GM23338 (cell line): Measurements from ENCODE around the gene DEUP1.

Source experiments
- CTCF ChIP-seq, 2 experiments: fragments of 200-600 bp in 1 of 2; sonication (generic) in 1 of 2; conservative IDR thresholded peaks; 2 replicates each; pipeline versions ENCODE4 v1.5.1 to v1.6.1; 2016 to 2017; ENCODE audit warnings: antibody characterized with exemption in 2 of 2, low read depth in 2 of 2, mild to moderate bottlenecking in 2 of 2, moderate library complexity in 1 of 2
- EZH2 ChIP-seq: fragments of 200-600 bp; sonication (generic); IDR thresholded peaks from one replicate; pipeline ENCODE4 v1.8.0; 2017; ENCODE audit warnings: antibody characterized with exemption, mild to moderate bottlenecking, low read depth; ENCODE audit not compliant: unreplicated experiment
- EZH2phosphoT487 ChIP-seq: fragments of 200-600 bp; sonication (generic); IDR thresholded peaks from one replicate; pipeline ENCODE4 v1.8.1; 2018; ENCODE audit warnings: antibody characterized with exemption; ENCODE audit not compliant: unreplicated experiment
- JUNB ChIP-seq: IDR thresholded peaks from one replicate; pipeline ENCODE4 v1.6.1; 2016; ENCODE audit warnings: antibody characterized with exemption; ENCODE audit not compliant: unreplicated experiment
- NANOG ChIP-seq: IDR thresholded peaks from 2 replicates; pipeline ENCODE4 v1.6.1; 2016; ENCODE audit warnings: antibody characterized with exemption, borderline replicate concordance
- POLR2AphosphoS5 ChIP-seq: IDR thresholded peaks from 2 replicates; pipeline ENCODE4 v1.6.1; 2016; ENCODE audit warnings: antibody characterized with exemption, low read depth
- REST ChIP-seq: IDR thresholded peaks from one replicate; pipeline ENCODE4 v1.6.1; 2018; ENCODE audit warnings: antibody characterized with exemption; ENCODE audit not compliant: unreplicated experiment
- STAT1 ChIP-seq: IDR thresholded peaks from one replicate; pipeline ENCODE4 v1.6.1; 2016; ENCODE audit warnings: antibody characterized with exemption; ENCODE audit not compliant: unreplicated experiment
- ZNF114 ChIP-seq: fragments of 250-450 bp; sonication (Bioruptor Pico); IDR thresholded peaks from 2 replicates; pipeline ENCODE4 v1.5.0; 2020; ENCODE audit warnings: mild to moderate bottlenecking, moderate library complexity
- ZNF462 ChIP-seq: fragments of 250-450 bp; sonication (Bioruptor Pico); IDR thresholded peaks from 2 replicates; pipeline ENCODE4 v1.5.0; 2020; ENCODE audit warnings: mild to moderate bottlenecking, moderate library complexity

- TF ChIP-seq REST (no peak), ZNF114 (CRISPR knock-in tag) (no peak), ZNF462 (CRISPR knock-in tag) (no peak), CTCF (conservative IDR thresholded peaks at IDR 0.05; ENCODE audit: low read depth in 2 of 2) (no peak), EZH2 (no peak), JUNB (no peak), EZH2phosphoT487 (no peak), POLR2AphosphoS5 (no peak), STAT1 (no peak), NANOG (no peak)
These were observed 41.8 kb upstream of the DEUP1 start for GRCh38 chr11:93288767-93289166.
